Measurements from ENCODE around the gene SEMA6D. TPM values are rescaled to one million over a fixed set of nuclear protein-coding genes. Genes with fewer than 3 reads are reported as not detected.

The SEMA6D gene, protein sequence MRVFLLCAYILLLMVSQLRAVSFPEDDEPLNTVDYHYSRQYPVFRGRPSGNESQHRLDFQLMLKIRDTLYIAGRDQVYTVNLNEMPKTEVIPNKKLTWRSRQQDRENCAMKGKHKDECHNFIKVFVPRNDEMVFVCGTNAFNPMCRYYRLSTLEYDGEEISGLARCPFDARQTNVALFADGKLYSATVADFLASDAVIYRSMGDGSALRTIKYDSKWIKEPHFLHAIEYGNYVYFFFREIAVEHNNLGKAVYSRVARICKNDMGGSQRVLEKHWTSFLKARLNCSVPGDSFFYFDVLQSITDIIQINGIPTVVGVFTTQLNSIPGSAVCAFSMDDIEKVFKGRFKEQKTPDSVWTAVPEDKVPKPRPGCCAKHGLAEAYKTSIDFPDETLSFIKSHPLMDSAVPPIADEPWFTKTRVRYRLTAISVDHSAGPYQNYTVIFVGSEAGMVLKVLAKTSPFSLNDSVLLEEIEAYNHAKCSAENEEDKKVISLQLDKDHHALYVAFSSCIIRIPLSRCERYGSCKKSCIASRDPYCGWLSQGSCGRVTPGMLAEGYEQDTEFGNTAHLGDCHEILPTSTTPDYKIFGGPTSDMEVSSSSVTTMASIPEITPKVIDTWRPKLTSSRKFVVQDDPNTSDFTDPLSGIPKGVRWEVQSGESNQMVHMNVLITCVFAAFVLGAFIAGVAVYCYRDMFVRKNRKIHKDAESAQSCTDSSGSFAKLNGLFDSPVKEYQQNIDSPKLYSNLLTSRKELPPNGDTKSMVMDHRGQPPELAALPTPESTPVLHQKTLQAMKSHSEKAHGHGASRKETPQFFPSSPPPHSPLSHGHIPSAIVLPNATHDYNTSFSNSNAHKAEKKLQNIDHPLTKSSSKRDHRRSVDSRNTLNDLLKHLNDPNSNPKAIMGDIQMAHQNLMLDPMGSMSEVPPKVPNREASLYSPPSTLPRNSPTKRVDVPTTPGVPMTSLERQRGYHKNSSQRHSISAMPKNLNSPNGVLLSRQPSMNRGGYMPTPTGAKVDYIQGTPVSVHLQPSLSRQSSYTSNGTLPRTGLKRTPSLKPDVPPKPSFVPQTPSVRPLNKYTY
- total RNA-seq: not detected

DNA sequence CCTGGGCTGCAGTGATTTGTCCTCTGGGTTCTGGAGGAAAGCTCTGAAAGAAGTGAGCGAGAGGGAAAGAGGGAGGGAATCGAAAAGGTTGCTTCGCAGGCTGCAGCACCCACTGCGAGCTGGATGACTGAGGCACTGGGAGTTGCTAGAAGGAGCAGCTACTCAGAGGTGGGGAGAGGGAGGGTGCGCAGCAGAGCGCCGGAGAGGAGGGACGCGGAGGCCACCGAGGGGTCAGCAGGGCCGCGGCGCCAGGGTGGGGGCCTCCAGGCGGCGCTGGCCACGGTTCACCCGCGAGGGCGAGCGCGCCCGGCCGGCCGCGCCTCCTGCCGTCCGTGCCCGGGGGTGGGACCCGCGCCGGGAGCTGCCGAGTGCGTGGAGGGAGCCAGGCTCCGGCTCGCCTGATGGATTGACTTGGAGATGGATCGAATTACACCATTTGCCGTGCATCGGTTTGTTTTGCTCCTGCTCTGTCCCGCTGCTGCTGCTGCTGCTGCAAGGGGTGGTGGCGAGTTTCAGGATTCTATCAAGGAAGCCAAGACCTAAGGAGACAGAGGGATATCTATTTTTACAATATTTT lies at the start of gene SEMA6D:
TSS of gene SEMA6D (plus strand) at position 470 of the 577 bp plus-strand sequence. CDS start 42,294 bp downstream, outside the sequence.
- ATAC-seq: no peak
- H3K9me3 Mint-ChIP-seq (ENCODE audit: low read depth): no peaks in the 10 kb centered on the region
- H3K4me1 Mint-ChIP-seq: peaks cover 2% of the 10 kb centered on the region
- H3K4me3 Mint-ChIP-seq: no peak within 1 kb of the TSS
- peak; percentile 7 for DNase-seq
- peaks cover 51% of the 10 kb centered on the region for H3K27me3 Mint-ChIP-seq
- no peak within 1 kb of the TSS for H3K27ac Mint-ChIP-seq
- CTCF ChIA-PET: no interaction called here
- intact Hi-C loops (cut with DNase I, micrococcal nuclease): loop anchor here in 1 of 2 experiments (10.0 kb wide), 2 partner anchors 538 to 638 kb away; no protein-coding TSS in a partner anchor
- POLR2A ChIA-PET: no interaction called here
- H3K36me3 Mint-ChIP-seq (ENCODE audit: low read depth): no peaks in the 10 kb centered on the region

DNA sequence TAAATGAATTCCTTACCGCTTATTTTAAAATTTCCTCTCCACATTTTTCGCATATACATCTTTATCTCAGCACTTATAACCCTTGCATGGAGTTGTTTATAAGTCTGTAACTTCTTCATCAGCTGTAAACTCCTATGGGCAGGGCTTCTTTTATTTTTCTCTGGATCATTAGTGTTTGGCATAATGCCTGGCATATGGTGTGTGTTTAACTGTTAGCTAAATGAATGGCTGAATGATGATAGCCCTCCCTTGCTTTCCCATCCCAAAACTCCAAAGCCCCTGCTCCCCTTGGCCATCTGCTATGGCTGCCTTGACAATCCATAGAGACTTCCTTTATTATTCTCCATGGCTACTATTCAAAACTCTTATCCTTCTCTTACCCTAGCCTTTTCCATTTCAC lies 48.1 kb upstream of the SEMA6D start:
- no peak for DNase-seq
- no peaks in the 10 kb centered on the region for H3K4me1 Mint-ChIP-seq
- POLR2A ChIA-PET: no interaction called here
- H3K27me3 Mint-ChIP-seq: peaks cover 3% of the 10 kb centered on the region
- H3K4me3 Mint-ChIP-seq: no peak overlapping the region
- no peak overlapping the region for H3K27ac Mint-ChIP-seq
- no peaks in the 10 kb centered on the region for H3K9me3 Mint-ChIP-seq (ENCODE audit: low read depth)
- ATAC-seq: no peak
- no peaks in the 10 kb centered on the region for H3K36me3 Mint-ChIP-seq (ENCODE audit: low read depth)
- CTCF ChIA-PET: no interaction called here
- intact Hi-C loops (cut with DNase I, micrococcal nuclease): no loop called here

DNA sequence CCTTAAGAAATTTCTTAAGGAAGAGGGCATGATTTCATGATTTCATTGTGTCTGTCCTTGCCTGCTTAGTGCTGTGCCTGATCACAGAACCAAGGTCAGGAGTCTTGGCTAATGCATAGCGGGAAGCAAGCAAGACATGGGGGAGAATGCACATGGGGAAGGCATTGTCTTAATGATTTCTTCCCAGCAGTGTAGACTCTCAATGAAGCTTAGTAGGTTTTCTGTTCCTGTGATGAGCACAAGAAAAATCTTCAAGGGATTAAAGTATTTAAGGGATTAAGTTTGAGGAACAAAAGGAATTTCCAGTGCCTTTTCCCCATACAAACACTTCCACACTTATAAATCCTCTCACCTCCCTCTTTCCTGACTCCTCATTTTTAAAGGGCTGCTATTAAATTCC lies 46.9 kb upstream of the SEMA6D start:
- DNase-seq: no peak
- CTCF ChIA-PET: no interaction called here
- Mint-ChIP-seq H3K4me3 (no peak overlapping the region), H3K27ac (no peak overlapping the region), H3K4me1 (no peaks in the 10 kb centered on the region), H3K27me3 (peaks cover 3% of the 10 kb centered on the region), H3K9me3 (ENCODE audit: low read depth) (no peaks in the 10 kb centered on the region), H3K36me3 (ENCODE audit: low read depth) (no peaks in the 10 kb centered on the region)
- no peak for ATAC-seq
- POLR2A ChIA-PET: no interaction called here
- intact Hi-C loops (cut with DNase I, micrococcal nuclease): no loop called here

DNA sequence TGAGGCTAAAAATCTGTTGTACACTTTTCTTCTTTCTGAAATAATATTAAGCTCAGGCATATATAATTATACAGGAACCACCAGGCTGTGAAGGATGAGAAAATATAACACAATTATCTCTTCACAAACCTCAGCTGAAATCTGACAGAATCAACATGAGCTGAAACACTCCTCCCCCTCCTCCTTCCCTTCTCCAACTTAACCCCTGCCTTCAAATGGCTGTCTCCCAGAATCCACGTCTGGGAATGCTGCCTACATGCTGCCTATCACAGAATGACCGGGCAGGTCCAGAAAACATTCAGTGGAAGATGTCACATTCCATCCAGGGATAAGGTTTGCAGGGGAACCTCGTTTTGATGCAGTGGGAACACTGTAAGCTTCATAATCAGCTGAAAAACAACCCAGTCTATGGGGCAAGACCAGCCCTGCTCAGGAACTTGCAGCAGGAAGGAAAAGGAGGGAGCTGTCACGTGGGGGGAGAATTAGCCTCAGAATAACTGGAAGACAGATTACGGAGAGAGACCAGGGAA lies 44.0 kb upstream of the SEMA6D start:
- no peak overlapping the region for H3K27ac Mint-ChIP-seq
- CTCF ChIA-PET: no interaction called here
- H3K4me1 Mint-ChIP-seq: no peaks in the 10 kb centered on the region
- POLR2A ChIA-PET: no interaction called here
- intact Hi-C loops (cut with DNase I, micrococcal nuclease): no loop called here
- H3K27me3 Mint-ChIP-seq: peaks cover 3% of the 10 kb centered on the region
- no peaks in the 10 kb centered on the region for H3K9me3 Mint-ChIP-seq (ENCODE audit: low read depth)
- H3K36me3 Mint-ChIP-seq (ENCODE audit: low read depth): no peaks in the 10 kb centered on the region
- DNase-seq (no peak), ATAC-seq (no peak)
- no peak overlapping the region for H3K4me3 Mint-ChIP-seq

DNA sequence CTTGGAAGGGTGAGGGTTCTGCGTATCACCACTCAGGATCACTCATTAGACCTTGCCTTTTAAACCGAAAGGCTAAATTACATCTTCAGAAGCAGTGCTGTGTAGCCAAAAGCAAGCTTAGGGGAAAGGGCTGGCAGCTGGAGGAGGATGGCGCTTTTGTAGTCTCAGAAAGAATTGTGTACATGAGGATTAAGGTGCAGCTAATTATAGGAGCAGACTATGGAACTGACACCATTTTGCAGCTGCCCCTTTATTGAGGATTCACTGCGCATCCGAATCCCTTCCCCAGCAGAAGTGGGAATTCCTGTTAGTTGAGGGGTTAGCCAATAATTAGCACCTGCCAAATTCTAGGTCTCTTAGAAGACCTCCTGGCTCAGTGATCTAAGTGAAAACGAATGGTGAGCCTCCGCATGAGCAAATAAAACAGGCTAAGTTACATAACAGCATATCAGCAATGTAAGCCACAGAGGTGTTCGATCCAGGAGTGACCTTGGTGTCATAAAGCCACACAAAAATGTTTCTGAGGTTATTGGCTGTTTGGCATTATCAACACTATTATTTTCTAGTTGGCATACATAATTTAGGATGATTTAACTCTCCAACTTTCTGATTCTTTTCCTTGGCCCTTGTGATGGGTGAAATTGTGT lies 42.6 kb upstream of the SEMA6D start:
- no peak overlapping the region for H3K27ac Mint-ChIP-seq

DNA sequence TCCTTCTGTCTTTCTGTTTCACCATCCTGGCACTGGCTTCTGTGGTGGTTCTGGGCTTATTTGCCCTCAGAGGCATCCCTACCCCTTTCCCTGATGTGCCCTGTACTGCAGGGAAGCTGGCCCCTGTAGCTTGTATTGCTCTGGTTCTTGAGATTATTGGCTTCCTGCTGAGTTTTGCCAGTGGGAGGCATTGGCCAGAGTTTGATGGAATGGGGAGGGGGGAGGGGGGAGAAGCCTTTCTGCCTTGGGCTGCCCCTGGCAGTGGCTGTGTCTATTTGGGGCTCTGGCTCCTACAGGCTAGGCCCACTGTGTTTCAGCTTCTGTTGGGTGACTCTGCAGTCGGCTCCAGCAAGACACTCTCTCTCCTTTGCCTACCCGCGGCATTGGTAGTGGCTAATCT lies 41.6 kb upstream of the SEMA6D start:
- CTCF ChIA-PET: no interaction called here
- no peaks in the 10 kb centered on the region for H3K4me1 Mint-ChIP-seq
- intact Hi-C loops (cut with DNase I, micrococcal nuclease): no loop called here
- H3K36me3 Mint-ChIP-seq (ENCODE audit: low read depth): no peaks in the 10 kb centered on the region
- ATAC-seq (no peak), DNase-seq (no peak)
- no peak overlapping the region for H3K27ac Mint-ChIP-seq
- peaks cover 3% of the 10 kb centered on the region for H3K27me3 Mint-ChIP-seq
- no peaks in the 10 kb centered on the region for H3K9me3 Mint-ChIP-seq (ENCODE audit: low read depth)
- POLR2A ChIA-PET: no interaction called here
- H3K4me3 Mint-ChIP-seq: no peak overlapping the region

More for the DNA sequence above, 42.6 kb upstream of the SEMA6D start:
- ChIA-PET CTCF (interaction anchor here (0.9 kb wide), 1 partner anchor 24 kb away, joined by 3 read pairs; no protein-coding TSS in a partner anchor), POLR2A (no interaction called here)
- ATAC-seq (no peak), DNase-seq (no peak)
- Mint-ChIP-seq H3K36me3 (ENCODE audit: low read depth) (no peaks in the 10 kb centered on the region), H3K4me1 (no peaks in the 10 kb centered on the region), H3K27me3 (peaks cover 3% of the 10 kb centered on the region), H3K9me3 (ENCODE audit: low read depth) (no peaks in the 10 kb centered on the region), H3K4me3 (no peak overlapping the region)
- intact Hi-C loops (cut with DNase I, micrococcal nuclease): no loop called here

DNA sequence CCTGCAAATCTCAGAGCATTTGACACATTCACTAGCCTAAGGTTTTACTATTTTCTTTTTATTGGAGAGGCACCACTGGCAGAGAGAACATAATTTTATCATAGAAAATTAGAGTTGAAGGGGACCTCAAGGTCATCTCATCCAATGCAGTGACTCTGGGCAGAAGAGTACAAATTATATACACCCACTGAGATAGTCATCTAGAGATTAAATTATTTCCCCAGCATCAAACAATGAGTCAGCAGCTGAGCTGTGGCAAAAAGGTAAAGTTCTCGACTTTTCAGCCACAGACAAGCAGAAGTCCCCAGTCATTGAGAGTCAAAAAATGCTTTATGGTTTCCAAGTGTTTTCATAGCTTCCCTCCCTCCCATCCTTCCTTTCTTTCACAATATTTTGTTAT lies 39.3 kb upstream of the SEMA6D start:
- ATAC-seq: no peak
- POLR2A ChIA-PET: interaction anchor here (0.7 kb wide), 1 partner anchor 26 kb away, joined by 5 read pairs; no protein-coding TSS in a partner anchor
- intact Hi-C loops (cut with DNase I, micrococcal nuclease): no loop called here

DNA sequence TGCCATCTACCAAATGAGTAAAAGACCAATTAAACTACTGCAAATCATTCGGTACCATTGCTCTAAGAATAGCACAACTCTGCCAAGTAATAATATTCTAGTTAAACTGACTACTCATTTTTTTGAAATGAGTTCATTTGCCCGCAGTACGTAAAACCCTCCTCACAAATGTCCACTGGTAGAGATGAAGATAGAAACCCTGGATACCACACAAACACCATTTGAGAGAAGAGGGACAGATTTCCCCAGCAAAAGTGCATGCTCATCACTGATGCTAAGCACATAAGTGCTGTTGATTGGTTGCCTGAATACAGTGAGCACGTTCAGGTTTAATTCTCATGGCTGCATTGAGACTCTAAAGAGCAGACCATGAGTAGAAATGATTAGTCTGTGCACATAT lies 34.6 kb upstream of the SEMA6D start:
- CTCF ChIA-PET: no interaction called here
- intact Hi-C loops (cut with DNase I, micrococcal nuclease): no loop called here
- H3K36me3 Mint-ChIP-seq (ENCODE audit: low read depth): no peaks in the 10 kb centered on the region
- ATAC-seq: no peak
- H3K4me1 Mint-ChIP-seq: no peaks in the 10 kb centered on the region
- POLR2A ChIA-PET: no interaction called here
- H3K4me3 Mint-ChIP-seq: no peak overlapping the region
- no peak for DNase-seq
- H3K9me3 Mint-ChIP-seq (ENCODE audit: low read depth): no peaks in the 10 kb centered on the region
- H3K27me3 Mint-ChIP-seq: peaks cover 2% of the 10 kb centered on the region
- H3K27ac Mint-ChIP-seq: no peak overlapping the region

More for the DNA sequence above, 39.3 kb upstream of the SEMA6D start:
- CTCF ChIA-PET: no interaction called here
- Mint-ChIP-seq H3K36me3 (ENCODE audit: low read depth) (no peaks in the 10 kb centered on the region), H3K27me3 (no peaks in the 10 kb centered on the region), H3K4me3 (no peak overlapping the region), H3K4me1 (no peaks in the 10 kb centered on the region), H3K27ac (no peak overlapping the region), H3K9me3 (ENCODE audit: low read depth) (no peaks in the 10 kb centered on the region)
- no peak for DNase-seq

DNA sequence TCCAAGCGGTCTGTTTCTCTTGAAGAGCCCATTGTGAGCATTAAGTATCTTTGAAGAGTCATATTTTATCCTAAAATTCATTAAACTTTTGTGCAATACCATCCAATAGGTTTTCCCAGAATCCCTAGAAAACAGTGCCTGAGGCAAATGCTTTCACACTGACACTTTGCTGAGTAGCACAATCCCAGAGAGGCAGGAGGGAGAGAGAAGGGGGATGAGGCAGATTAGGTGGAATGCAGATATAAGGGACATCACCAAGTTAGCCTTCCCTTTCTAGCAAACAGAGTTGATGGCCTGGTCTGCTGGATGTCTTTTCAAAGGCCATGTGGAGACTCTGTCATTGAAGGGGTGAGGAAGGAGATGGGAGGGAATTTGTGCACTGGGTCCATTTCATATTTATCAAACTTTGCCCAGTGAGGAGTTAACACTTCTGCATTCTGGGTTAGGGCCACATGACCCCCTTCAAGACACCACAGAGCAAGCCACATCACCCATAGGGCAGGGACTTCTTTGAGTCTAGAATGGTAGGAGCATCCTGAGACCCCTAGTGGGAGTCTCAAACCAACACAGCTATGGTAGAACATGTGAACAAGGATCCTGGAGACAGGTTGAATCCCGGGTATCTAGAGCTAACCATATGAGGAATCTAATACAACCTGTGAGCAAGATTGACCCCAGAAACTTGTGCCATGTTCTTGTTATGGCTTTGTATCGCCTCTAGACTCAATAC lies 32.0 kb upstream of the SEMA6D start:
- no peak for ATAC-seq
- intact Hi-C loops (cut with DNase I, micrococcal nuclease): no loop called here
- Mint-ChIP-seq H3K27ac (no peak overlapping the region), H3K36me3 (ENCODE audit: low read depth) (no peaks in the 10 kb centered on the region), H3K27me3 (peaks cover 2% of the 10 kb centered on the region), H3K4me1 (no peaks in the 10 kb centered on the region), H3K9me3 (ENCODE audit: low read depth) (no peaks in the 10 kb centered on the region), H3K4me3 (no peak overlapping the region)
- ChIA-PET POLR2A (no interaction called here), CTCF (no interaction called here)
- DNase-seq: no peak

DNA sequence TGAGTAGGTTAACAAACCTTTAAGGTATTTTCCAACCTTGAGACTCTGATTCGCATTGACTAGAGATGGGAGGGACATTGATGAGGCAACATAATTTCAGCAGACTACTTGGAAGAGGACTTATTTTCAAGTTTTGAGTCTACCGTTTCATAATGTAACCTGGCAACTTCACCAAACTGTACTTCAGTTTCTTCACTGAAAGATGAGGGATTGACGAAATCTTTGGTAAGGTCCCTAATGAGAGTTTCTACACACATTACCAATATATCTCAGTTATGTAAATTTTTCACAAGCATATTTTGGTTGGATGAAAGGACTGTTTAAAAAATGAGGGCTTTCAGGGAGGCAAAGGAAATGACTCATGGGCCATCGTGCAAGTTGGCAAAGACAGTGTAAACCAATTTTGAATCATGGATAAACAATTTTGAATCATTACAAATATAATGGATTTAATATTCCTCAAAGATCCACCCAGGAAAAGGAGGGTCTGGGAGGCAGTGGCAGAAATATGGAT lies 28.7 kb upstream of the SEMA6D start:
- POLR2A ChIA-PET: no interaction called here
- no peak for DNase-seq
- Mint-ChIP-seq H3K4me1 (no peaks in the 10 kb centered on the region), H3K36me3 (ENCODE audit: low read depth) (no peaks in the 10 kb centered on the region), H3K9me3 (ENCODE audit: low read depth) (no peaks in the 10 kb centered on the region), H3K27ac (no peak overlapping the region), H3K4me3 (no peak overlapping the region), H3K27me3 (peaks cover 2% of the 10 kb centered on the region)
- no peak for ATAC-seq
- intact Hi-C loops (cut with DNase I, micrococcal nuclease): no loop called here
- CTCF ChIA-PET: no interaction called here

All from activated CD4-positive, alpha-beta T cell treated with anti-CD3 and anti-CD28 coated beads for 36 hours (primary cell).